SU-DHL-6 (cell line): ENCODE measurements around the gene VWA5A.

Source experiments
- H2AFZ ChIP-seq: fragments of 200-600 bp; sonication (generic); 2 replicates; pipeline ENCODE4 v1.6.1; 2014; ENCODE audit warnings: low read depth, mild to moderate bottlenecking, moderate library complexity, mixed read lengths, antibody characterized with exemption, low read length; ENCODE audit not compliant: severe bottlenecking
- H3F3A ChIP-seq: fragments of 200-600 bp; shearing (Covaris generic); 2 replicates; pipeline ENCODE4 v1.6.0; 2016; ENCODE audit warnings: antibody characterized with exemption, mild to moderate bottlenecking; ENCODE audit not compliant: insufficient read depth
- H3K27ac ChIP-seq: fragments of 200-600 bp; sonication (generic); 2 replicates; pipeline ENCODE4 v1.5.1; 2016; ENCODE audit warnings: low read depth, mild to moderate bottlenecking, low read length, moderate library complexity, mixed read lengths
- H3K27me3 ChIP-seq: fragments of 200-600 bp; sonication (generic), shearing (Covaris generic); 2 replicates; pipeline ENCODE4 v1.6.0; 2014; ENCODE audit warnings: mild to moderate bottlenecking, low read length
- H3K36me3 ChIP-seq: fragments of 200-600 bp; sonication (generic); 2 replicates; pipeline ENCODE4 v1.6.1; 2014; ENCODE audit warnings: mild to moderate bottlenecking, low read length, mixed read lengths
- H3K4me2 ChIP-seq: fragments of 300-600, 200-600 bp; shearing (Covaris generic), sonication (generic); 2 replicates; pipeline ENCODE4 v1.6.0; 2014; ENCODE audit warnings: low read length, low read depth, mild to moderate bottlenecking; ENCODE audit not compliant: poor library complexity, severe bottlenecking
- H3K4me3 ChIP-seq: fragments of 200-600 bp; sonication (generic); 2 replicates; pipeline ENCODE4 v1.5.1; 2014; ENCODE audit warnings: antibody characterized with exemption, low read length, mild to moderate bottlenecking, mixed read lengths; ENCODE audit not compliant: insufficient read depth, poor library complexity, severe bottlenecking
- H3K79me2 ChIP-seq: fragments of 200-600 bp; sonication (generic); 2 replicates; pipeline ENCODE4 v1.6.1; 2014; ENCODE audit warnings: mild to moderate bottlenecking, low read length, moderate library complexity; ENCODE audit not compliant: insufficient read depth
- H3K9ac ChIP-seq: fragments of 200-600 bp; sonication (generic); 2 replicates; pipeline ENCODE4 v1.7.0; 2014; ENCODE audit warnings: mild to moderate bottlenecking, low read length
- H3K9me2 ChIP-seq: fragments of 200-600 bp; sonication (generic); replicated peaks from 2 replicates; pipeline ENCODE4 v1.6.1; 2014; ENCODE audit warnings: low read length; ENCODE audit not compliant: insufficient read depth
- H3K9me3 ChIP-seq: fragments of 200-600 bp; sonication (generic); 2 replicates; pipeline ENCODE4 v1.6.1; 2014; ENCODE audit warnings: low read length, mixed read lengths; ENCODE audit not compliant: insufficient read depth
- H4K20me1 ChIP-seq: fragments of 200-600 bp; sonication (generic); 2 replicates; pipeline ENCODE4 v1.6.1; 2014; ENCODE audit warnings: low read depth, mild to moderate bottlenecking, antibody characterized with exemption, low read length, moderate library complexity, mixed read lengths
- CTCF ChIP-seq: fragments of 200-600 bp; sonication (generic); IDR thresholded peaks from one replicate; pipeline ENCODE4 v1.5.1; 2017; ENCODE audit warnings: antibody characterized with exemption, mild to moderate bottlenecking, low read length, moderate library complexity; ENCODE audit not compliant: insufficient read depth, poor library complexity, severe bottlenecking
- EZH2phosphoT487 ChIP-seq: fragments of 200-600 bp; sonication (generic), shearing (Covaris generic); conservative IDR thresholded peaks from 2 replicates; pipeline ENCODE4 v1.6.1; 2018; ENCODE audit warnings: mild to moderate bottlenecking, antibody characterized with exemption, low read length, moderate library complexity, mixed read lengths

The VWA5A gene

GRCh38 chr11:124085583-124085982, 29.7 kb upstream of the VWA5A start:
- no peak overlapping the region for H3K4me2 ChIP-seq
- no peak overlapping the region for H3K27ac ChIP-seq
- no peak overlapping the region for H2AFZ ChIP-seq
- H4K20me1 ChIP-seq: no peaks in the 10 kb centered on the region
- H3K4me3 ChIP-seq: no peak overlapping the region
- H3K9ac ChIP-seq: no peak overlapping the region
- no peaks in the 10 kb centered on the region for H3K36me3 ChIP-seq
- no peaks in the 10 kb centered on the region for H3K9me3 ChIP-seq
- no peaks in the 10 kb centered on the region for H3F3A ChIP-seq
- no peaks in the 10 kb centered on the region for H3K79me2 ChIP-seq
- H3K27me3 ChIP-seq: no peaks in the 10 kb centered on the region
- TF ChIP-seq CTCF (no peak), EZH2phosphoT487 (no peak)
- no peaks in the 10 kb centered on the region for H3K9me2 ChIP-seq

DNA sequence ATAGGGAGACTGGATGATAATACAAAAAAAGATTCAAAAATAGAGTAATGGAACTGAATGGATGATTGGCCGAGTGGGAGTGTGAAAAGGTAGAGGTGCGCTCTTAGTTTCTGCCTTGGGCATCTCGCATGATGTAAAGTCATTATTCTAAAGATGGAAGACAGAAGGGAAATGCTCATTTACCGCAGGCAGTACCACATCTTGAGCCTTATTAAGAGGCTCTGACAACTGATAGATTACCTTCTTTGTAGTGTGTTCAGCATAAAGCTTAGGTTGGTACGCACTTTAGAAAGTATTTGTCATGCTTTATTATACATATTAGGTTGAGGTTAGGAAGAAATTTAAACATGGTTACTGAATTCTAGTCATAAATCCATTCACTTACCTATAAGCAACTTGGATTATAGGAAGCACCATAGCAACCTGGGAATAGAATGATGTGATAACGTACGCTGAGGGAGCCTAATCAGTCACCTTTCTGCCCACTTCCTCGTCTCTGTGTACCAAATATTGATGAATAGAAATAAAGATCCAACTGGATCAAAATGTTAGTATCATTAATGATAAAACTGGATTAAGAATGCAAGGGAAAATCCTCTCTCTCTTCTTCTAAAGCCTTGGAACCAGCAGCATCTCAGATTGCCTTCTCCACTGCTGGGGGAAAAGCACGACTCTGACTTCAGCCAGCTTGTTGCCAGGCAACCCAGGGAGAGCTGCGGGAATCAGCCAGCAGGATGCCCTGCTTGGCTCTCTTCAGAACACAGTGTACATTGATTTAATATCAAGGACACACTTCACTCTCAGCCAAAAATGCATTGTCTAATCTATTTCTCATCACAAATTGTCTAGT, 29.0 kb upstream of the VWA5A start:
- H3K79me2 ChIP-seq: no peaks in the 10 kb centered on the region
- H2AFZ ChIP-seq: no peak overlapping the region
- no peak for TF ChIP-seq EZH2phosphoT487
- no peak for TF ChIP-seq CTCF
- H3K36me3 ChIP-seq: no peaks in the 10 kb centered on the region
- H3K4me3 ChIP-seq: no peak overlapping the region
- no peaks in the 10 kb centered on the region for H3F3A ChIP-seq
- H3K4me2 ChIP-seq: no peak overlapping the region
- no peaks in the 10 kb centered on the region for H3K9me2 ChIP-seq
- no peak overlapping the region for H3K27ac ChIP-seq
- no peak overlapping the region for H3K9ac ChIP-seq
- no peaks in the 10 kb centered on the region for H3K27me3 ChIP-seq
- H4K20me1 ChIP-seq: no peaks in the 10 kb centered on the region
- no peaks in the 10 kb centered on the region for H3K9me3 ChIP-seq

GRCh38 chr11:124090996-124091395, 24.3 kb upstream of the VWA5A start:
- Histone ChIP-seq H3K4me2 (no peak overlapping the region), H3K9ac (no peak overlapping the region), H3K36me3 (no peaks in the 10 kb centered on the region), H3K27ac (no peak overlapping the region), H3K9me3 (no peaks in the 10 kb centered on the region), H4K20me1 (no peaks in the 10 kb centered on the region), H2AFZ (no peak overlapping the region), H3K79me2 (no peaks in the 10 kb centered on the region), H3K4me3 (no peak overlapping the region), H3K9me2 (no peaks in the 10 kb centered on the region), H3K27me3 (no peaks in the 10 kb centered on the region), H3F3A (no peaks in the 10 kb centered on the region)
- TF ChIP-seq CTCF (no peak), EZH2phosphoT487 (no peak)
